ENCODE results near the gene RIPPLY2. TPM values are rescaled to one million over a fixed set of nuclear protein-coding genes. Genes with fewer than 3 reads are reported as not detected.

The RIPPLY2 gene
- total RNA-seq, 1 donor from 2014 or later, result not detected

- peaks cover under 1% of the 10 kb centered on the region for H3K36me3 Mint-ChIP-seq (ENCODE audit: insufficient read depth)
- peak; percentile 96 for DNase-seq (ENCODE audit: low spot score, unreplicated experiment)
- peaks cover 23% of the 10 kb centered on the region for H3K4me1 Mint-ChIP-seq (ENCODE audit: low read depth)
- TF ChIP-seq, protein P1, sequence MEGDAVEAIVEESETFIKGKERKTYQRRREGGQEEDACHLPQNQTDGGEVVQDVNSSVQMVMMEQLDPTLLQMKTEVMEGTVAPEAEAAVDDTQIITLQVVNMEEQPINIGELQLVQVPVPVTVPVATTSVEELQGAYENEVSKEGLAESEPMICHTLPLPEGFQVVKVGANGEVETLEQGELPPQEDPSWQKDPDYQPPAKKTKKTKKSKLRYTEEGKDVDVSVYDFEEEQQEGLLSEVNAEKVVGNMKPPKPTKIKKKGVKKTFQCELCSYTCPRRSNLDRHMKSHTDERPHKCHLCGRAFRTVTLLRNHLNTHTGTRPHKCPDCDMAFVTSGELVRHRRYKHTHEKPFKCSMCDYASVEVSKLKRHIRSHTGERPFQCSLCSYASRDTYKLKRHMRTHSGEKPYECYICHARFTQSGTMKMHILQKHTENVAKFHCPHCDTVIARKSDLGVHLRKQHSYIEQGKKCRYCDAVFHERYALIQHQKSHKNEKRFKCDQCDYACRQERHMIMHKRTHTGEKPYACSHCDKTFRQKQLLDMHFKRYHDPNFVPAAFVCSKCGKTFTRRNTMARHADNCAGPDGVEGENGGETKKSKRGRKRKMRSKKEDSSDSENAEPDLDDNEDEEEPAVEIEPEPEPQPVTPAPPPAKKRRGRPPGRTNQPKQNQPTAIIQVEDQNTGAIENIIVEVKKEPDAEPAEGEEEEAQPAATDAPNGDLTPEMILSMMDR (IDR thresholded peaks at IDR 0.05; ENCODE audit: unreplicated experiment), result peak; percentile 50
- H3K4me3 Mint-ChIP-seq (ENCODE audit: low read depth), result peak within 1 kb of the TSS; percentile 95
- H3K27me3 Mint-ChIP-seq, result peaks cover 18% of the 10 kb centered on the region
- no peaks in the 10 kb centered on the region for H3K9me3 Mint-ChIP-seq (ENCODE audit: low read depth)
- H3K27ac Mint-ChIP-seq, result peak within 1 kb of the TSS; percentile 92
Observed at GRCh38 chr6:83859410-83860358, 6.5 kb downstream of the RIPPLY2 start, which contains the start of gene CYB5R4. Gene CYB5R4 (plus strand): TSS chr6:83859689. CDS start chr6:83859783, 94 bp downstream.

- Mint-ChIP-seq H3K27me3 (peaks cover 11% of the 10 kb centered on the region), H3K9me3 (ENCODE audit: low read depth) (no peaks in the 10 kb centered on the region), H3K27ac (peak overlapping the region; percentile 92), H3K4me1 (ENCODE audit: low read depth) (peaks cover 23% of the 10 kb centered on the region), H3K4me3 (ENCODE audit: low read depth) (peak overlapping the region; percentile 95), H3K36me3 (ENCODE audit: insufficient read depth) (peaks cover 2% of the 10 kb centered on the region)
- TF ChIP-seq, protein P1 (IDR thresholded peaks at IDR 0.05; ENCODE audit: unreplicated experiment), result no peak
- DNase-seq (ENCODE audit: low spot score, unreplicated experiment), result no peak
Observed at GRCh38 chr6:83860359-83860755, 7.2 kb downstream of the RIPPLY2 start.

- no peak for DNase-seq (ENCODE audit: low spot score, unreplicated experiment)
- Mint-ChIP-seq H3K27ac (peak overlapping the region; percentile 92), H3K36me3 (ENCODE audit: insufficient read depth) (peaks cover 6% of the 10 kb centered on the region), H3K4me1 (ENCODE audit: low read depth) (peaks cover 23% of the 10 kb centered on the region), H3K4me3 (ENCODE audit: low read depth) (peak overlapping the region; percentile 95), H3K9me3 (ENCODE audit: low read depth) (no peaks in the 10 kb centered on the region), H3K27me3 (peaks cover 5% of the 10 kb centered on the region)
- TF ChIP-seq, protein P1 (IDR thresholded peaks at IDR 0.05; ENCODE audit: unreplicated experiment), result no peak
Observed at GRCh38 chr6:83860782-83861495, 7.8 kb downstream of the RIPPLY2 start.

- DNase-seq (ENCODE audit: low spot score, unreplicated experiment), result no peak
- Mint-ChIP-seq H3K4me1 (ENCODE audit: low read depth) (peaks cover 23% of the 10 kb centered on the region), H3K4me3 (ENCODE audit: low read depth) (no peak overlapping the region), H3K27ac (no peak overlapping the region), H3K9me3 (ENCODE audit: low read depth) (peaks cover 12% of the 10 kb centered on the region), H3K36me3 (ENCODE audit: insufficient read depth) (peaks cover 22% of the 10 kb centered on the region), H3K27me3 (no peaks in the 10 kb centered on the region)
- TF ChIP-seq, protein P1 (IDR thresholded peaks at IDR 0.05; ENCODE audit: unreplicated experiment), result no peak
Observed at GRCh38 chr6:83862776-83863471, 9.8 kb downstream of the RIPPLY2 start.

DNA sequence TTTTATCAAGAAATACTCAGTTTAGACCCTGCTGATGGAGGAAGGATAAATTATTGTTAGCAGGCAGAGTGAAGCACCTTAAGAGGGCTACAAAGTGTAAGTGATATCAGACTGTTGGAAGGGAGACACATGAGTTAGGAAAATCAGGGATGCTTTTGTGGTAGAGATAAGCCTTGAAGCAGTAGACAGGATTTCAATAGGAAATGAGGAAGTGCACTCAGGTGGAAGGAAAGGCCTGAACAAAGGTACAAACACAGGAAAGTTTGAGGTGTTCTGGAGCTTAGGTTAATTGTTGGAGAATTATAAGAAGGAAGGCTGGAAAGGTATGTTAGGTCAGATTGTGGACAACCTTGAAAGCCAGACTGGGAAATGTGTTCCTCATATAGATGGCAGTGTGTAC lies 13.9 kb downstream of the RIPPLY2 start:
- Mint-ChIP-seq H3K9me3 (ENCODE audit: low read depth) (peaks cover 16% of the 10 kb centered on the region), H3K4me3 (ENCODE audit: low read depth) (no peak overlapping the region), H3K27me3 (no peaks in the 10 kb centered on the region), H3K36me3 (ENCODE audit: insufficient read depth) (peaks cover 32% of the 10 kb centered on the region), H3K27ac (no peak overlapping the region), H3K4me1 (ENCODE audit: low read depth) (peaks cover 10% of the 10 kb centered on the region)
- DNase-seq (ENCODE audit: low spot score, unreplicated experiment), result no peak
- TF ChIP-seq, protein P1 (IDR thresholded peaks at IDR 0.05; ENCODE audit: unreplicated experiment), result no peak

Data from progenitor cell of endocrine pancreas (in vitro differentiated cells).